OCI-LY3 (cell line): Measurements from ENCODE around the gene PNMA6E.

Source experiments
- EZH2phosphoT487 ChIP-seq: fragments of 200-600 bp; shearing (Covaris generic); IDR thresholded peaks from 2 replicates; pipeline ENCODE4 v1.6.1; 2018; ENCODE audit warnings: antibody characterized with exemption, mixed run types, low read depth
- TF ChIP-seq, protein P1 (sequence below): fragments of 200-600, 300-600 bp; sonication (generic); IDR thresholded peaks from 2 replicates; pipeline ENCODE4 v1.5.1; 2014; ENCODE audit warnings: antibody characterized with exemption, low read length, low read depth

DNA sequence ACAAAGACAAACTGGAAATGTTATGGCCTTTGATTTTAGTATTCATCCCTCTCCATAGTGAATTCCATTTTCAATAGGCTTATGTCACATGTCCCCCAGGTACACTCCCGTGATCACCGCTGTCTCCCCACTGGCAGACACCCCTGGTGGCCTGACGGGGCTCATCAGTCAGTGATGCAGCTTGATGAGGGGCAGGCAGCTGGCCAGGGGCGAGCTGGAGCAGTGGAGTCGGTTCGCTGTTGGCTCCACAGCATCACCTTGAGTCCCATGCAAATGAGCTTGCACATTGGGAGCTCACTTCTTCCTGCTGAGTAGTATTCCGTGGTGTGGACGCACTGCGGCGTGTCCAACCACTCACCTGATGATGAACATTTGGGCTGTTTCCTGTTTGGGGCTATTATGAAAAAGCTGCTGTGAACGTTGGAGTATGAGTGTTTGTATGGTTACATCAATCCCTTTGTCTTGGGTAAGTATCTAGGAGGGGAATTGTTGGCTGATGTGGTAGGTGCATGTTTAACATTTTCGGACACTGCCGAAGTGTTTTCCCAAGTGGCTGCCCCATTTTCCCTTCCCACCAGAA is 39.5 kb upstream of the PNMA6E start:
- TF ChIP-seq, protein P1, sequence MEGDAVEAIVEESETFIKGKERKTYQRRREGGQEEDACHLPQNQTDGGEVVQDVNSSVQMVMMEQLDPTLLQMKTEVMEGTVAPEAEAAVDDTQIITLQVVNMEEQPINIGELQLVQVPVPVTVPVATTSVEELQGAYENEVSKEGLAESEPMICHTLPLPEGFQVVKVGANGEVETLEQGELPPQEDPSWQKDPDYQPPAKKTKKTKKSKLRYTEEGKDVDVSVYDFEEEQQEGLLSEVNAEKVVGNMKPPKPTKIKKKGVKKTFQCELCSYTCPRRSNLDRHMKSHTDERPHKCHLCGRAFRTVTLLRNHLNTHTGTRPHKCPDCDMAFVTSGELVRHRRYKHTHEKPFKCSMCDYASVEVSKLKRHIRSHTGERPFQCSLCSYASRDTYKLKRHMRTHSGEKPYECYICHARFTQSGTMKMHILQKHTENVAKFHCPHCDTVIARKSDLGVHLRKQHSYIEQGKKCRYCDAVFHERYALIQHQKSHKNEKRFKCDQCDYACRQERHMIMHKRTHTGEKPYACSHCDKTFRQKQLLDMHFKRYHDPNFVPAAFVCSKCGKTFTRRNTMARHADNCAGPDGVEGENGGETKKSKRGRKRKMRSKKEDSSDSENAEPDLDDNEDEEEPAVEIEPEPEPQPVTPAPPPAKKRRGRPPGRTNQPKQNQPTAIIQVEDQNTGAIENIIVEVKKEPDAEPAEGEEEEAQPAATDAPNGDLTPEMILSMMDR, result no peak
- no peak for TF ChIP-seq EZH2phosphoT487
